ENCODE results near the gene CCDC194.

Gene CCDC194

GRCh38 chr19:17419154-17419620, 25.2 kb upstream of the CCDC194 start:
- Histone ChIP-seq H3K4me2 (peak overlapping the region; percentile 65), H3K4me1 (ENCODE audit: low read depth, poor library complexity, severe bottlenecking) (peaks cover 15% of the 10 kb centered on the region), H2AFZ (ENCODE audit: low read depth) (peak overlapping the region; percentile 63), H3K79me2 (ENCODE audit: insufficient read depth, low read depth) (no peaks in the 10 kb centered on the region), H3K36me3 (ENCODE audit: insufficient read depth) (no peaks in the 10 kb centered on the region), H3K9ac (peak overlapping the region; percentile 12; the same call in 1 of the 2 replicates), H4K20me1 (ENCODE audit: insufficient read depth) (no peaks in the 10 kb centered on the region), H3K27ac (no peak overlapping the region), H3K4me3 (IDR thresholded peaks at IDR 0.05; ENCODE audit: insufficient read depth, low read depth, low read length) (no peak overlapping the region), H3K27me3 (ENCODE audit: insufficient read depth, low read depth) (no peaks in the 10 kb centered on the region)
- no peak for TF ChIP-seq CTCF (conservative IDR thresholded peaks at IDR 0.05; ENCODE audit: low read depth, low read length)

- no peak overlapping the region for H3K9ac ChIP-seq
- peaks cover 19% of the 10 kb centered on the region for H3K4me1 ChIP-seq (ENCODE audit: low read depth, poor library complexity, severe bottlenecking)
- peak overlapping the region; percentile 65 for H3K4me2 ChIP-seq
- H4K20me1 ChIP-seq (ENCODE audit: insufficient read depth), result no peaks in the 10 kb centered on the region
- H3K4me3 ChIP-seq (IDR thresholded peaks at IDR 0.05; ENCODE audit: insufficient read depth, low read depth, low read length), result no peak overlapping the region
- H3K79me2 ChIP-seq (ENCODE audit: insufficient read depth, low read depth), result no peaks in the 10 kb centered on the region
- no peak overlapping the region for H3K27ac ChIP-seq
- peak overlapping the region; percentile 63; the same call in 1 of the 2 replicates for H2AFZ ChIP-seq (ENCODE audit: low read depth)
- no peaks in the 10 kb centered on the region for H3K36me3 ChIP-seq (ENCODE audit: insufficient read depth)
- no peaks in the 10 kb centered on the region for H3K27me3 ChIP-seq (ENCODE audit: insufficient read depth, low read depth)
- TF ChIP-seq CTCF (conservative IDR thresholded peaks at IDR 0.05; ENCODE audit: low read depth, low read length), result no peak
These were observed 24.7 kb upstream of the CCDC194 start for GRCh38 chr19:17418710-17419109.

DNA sequence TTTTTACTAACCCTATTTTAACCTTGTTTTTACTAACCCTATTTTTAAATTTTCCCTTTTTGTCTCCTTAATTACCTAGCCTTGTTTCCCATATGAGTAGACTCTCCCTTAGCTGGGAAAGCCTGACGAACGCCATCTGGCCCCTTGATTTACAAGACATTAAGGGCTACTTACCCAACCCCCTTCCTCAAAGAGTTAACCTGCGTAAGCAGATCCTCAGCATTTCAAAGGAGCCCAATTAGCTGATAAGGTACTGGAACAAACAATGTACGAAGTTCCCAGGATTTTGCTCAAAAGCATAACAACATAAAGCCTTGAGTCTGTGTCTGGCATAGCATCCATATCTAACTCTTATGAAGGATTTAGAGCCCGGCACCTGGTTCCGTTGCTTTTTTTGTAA, 21.1 kb upstream of the CCDC194 start:
- Histone ChIP-seq H3K27ac (no peak overlapping the region), H3K9ac (no peak overlapping the region), H3K4me2 (no peak overlapping the region), H3K27me3 (ENCODE audit: insufficient read depth, low read depth) (no peaks in the 10 kb centered on the region), H2AFZ (ENCODE audit: low read depth) (no peak overlapping the region), H3K4me3 (IDR thresholded peaks at IDR 0.05; ENCODE audit: insufficient read depth, low read depth, low read length) (no peak overlapping the region), H3K36me3 (ENCODE audit: insufficient read depth) (no peaks in the 10 kb centered on the region), H3K79me2 (ENCODE audit: insufficient read depth, low read depth) (no peaks in the 10 kb centered on the region), H4K20me1 (ENCODE audit: insufficient read depth) (no peaks in the 10 kb centered on the region), H3K4me1 (ENCODE audit: low read depth, poor library complexity, severe bottlenecking) (peaks cover 40% of the 10 kb centered on the region)
- TF ChIP-seq CTCF (conservative IDR thresholded peaks at IDR 0.05; ENCODE audit: low read depth, low read length), result no peak

GRCh38 chr19:17414097-17414496, 20.1 kb upstream of the CCDC194 start:
- Histone ChIP-seq H3K4me3 (IDR thresholded peaks at IDR 0.05; ENCODE audit: insufficient read depth, low read depth, low read length) (no peak overlapping the region), H3K27ac (no peak overlapping the region), H3K4me1 (ENCODE audit: low read depth, poor library complexity, severe bottlenecking) (peaks cover 48% of the 10 kb centered on the region), H3K79me2 (ENCODE audit: insufficient read depth, low read depth) (no peaks in the 10 kb centered on the region), H3K27me3 (ENCODE audit: insufficient read depth, low read depth) (no peaks in the 10 kb centered on the region), H3K4me2 (peak overlapping the region; percentile 50; the same call in 1 of the 2 replicates), H4K20me1 (ENCODE audit: insufficient read depth) (no peaks in the 10 kb centered on the region), H2AFZ (ENCODE audit: low read depth) (no peak overlapping the region), H3K36me3 (ENCODE audit: insufficient read depth) (no peaks in the 10 kb centered on the region), H3K9ac (no peak overlapping the region)
- no peak for TF ChIP-seq CTCF (conservative IDR thresholded peaks at IDR 0.05; ENCODE audit: low read depth, low read length)

Data from KMS-11 (cell line).